ENCODE results near the gene RNF39. TPM values are rescaled to one million over a fixed set of nuclear protein-coding genes. Genes with fewer than 3 reads are reported as not detected.

The RNF39 gene
- total RNA-seq, 4 donors from 2014 or later = 0.80 TPM; not detected in 3

- H3K27ac ChIP-seq = peak overlapping the region in 3 of 4 donors; percentile 24 to 89 (median 33)
- DNase-seq = peak in 2 of 3 donors; percentile 84 to 88
- no peaks in the 10 kb centered on the region for H3K9me3 ChIP-seq
- peak overlapping the region; percentile 29 to 51 (median 45) for H3K4me3 ChIP-seq
- H3K4me1 ChIP-seq = peaks cover 0 to 41% (median 14%) of the 10 kb centered on the region in 4 donors
- TF ChIP-seq POLR2A (IDR thresholded peaks at IDR 0.05) (peak; percentile 43 to 57), CTCF (IDR thresholded peaks at IDR 0.05) (peak in 2 of 6 experiments; percentile 29 to 45)
- H3K27me3 ChIP-seq = no peaks in the 10 kb centered on the region
- no peaks in the 10 kb centered on the region for H3K36me3 ChIP-seq
These were observed 25.2 kb upstream of the RNF39 start for GRCh38 chr6:30100585-30101443.

DNA sequence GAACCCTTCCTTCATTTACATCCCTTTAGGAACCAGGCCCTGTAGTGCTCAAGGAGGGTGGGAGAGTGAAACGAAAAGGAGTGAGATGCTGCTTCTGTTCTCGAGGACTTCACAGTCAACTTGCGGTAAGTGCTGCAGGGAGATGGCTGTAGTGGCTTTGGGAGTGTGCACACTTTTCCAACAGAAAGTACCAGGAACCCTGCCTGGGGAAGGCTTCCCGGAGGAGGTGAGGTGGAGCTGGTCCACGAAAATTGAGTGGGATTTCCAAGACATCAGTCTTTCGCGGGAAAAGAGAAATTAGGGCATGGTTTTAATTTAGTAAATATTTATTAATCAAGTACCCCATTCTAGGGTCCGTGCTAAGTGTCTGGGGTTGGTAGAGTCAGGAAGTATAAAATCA lies 24.6 kb upstream of the RNF39 start:
- Histone ChIP-seq H3K36me3 (no peaks in the 10 kb centered on the region), H3K27ac (peak overlapping the region in 3 of 4 donors; percentile 24 to 89 (median 33)), H3K4me1 (peaks cover 0 to 43% (median 14%) of the 10 kb centered on the region in 4 donors), H3K4me3 (peak overlapping the region in 2 of 4 donors; percentile 29 to 48), H3K27me3 (no peaks in the 10 kb centered on the region), H3K9me3 (no peaks in the 10 kb centered on the region)
- no peak for DNase-seq
- no peak for TF ChIP-seq CTCF (IDR thresholded peaks at IDR 0.05)
- no peak for TF ChIP-seq POLR2A (IDR thresholded peaks at IDR 0.05)

GRCh38 chr6:30097902-30098768 lies 22.6 kb upstream of the RNF39 start:
- no peaks in the 10 kb centered on the region for H3K9me3 ChIP-seq
- TF ChIP-seq POLR2A (IDR thresholded peaks at IDR 0.05) (no peak), CTCF (IDR thresholded peaks at IDR 0.05) (no peak)
- H3K27me3 ChIP-seq = no peaks in the 10 kb centered on the region
- peak in 1 of 3 donors; percentile 78 for DNase-seq
- H3K4me3 ChIP-seq = no peak overlapping the region
- no peaks in the 10 kb centered on the region for H3K36me3 ChIP-seq
- peaks cover 0 to 43% (median 14%) of the 10 kb centered on the region in 4 donors for H3K4me1 ChIP-seq
- peak overlapping the region in 1 of 4 donors; percentile 58 for H3K27ac ChIP-seq

GRCh38 chr6:30096829-30097228 lies 21.3 kb upstream of the RNF39 start:
- Histone ChIP-seq H3K27ac (no peak overlapping the region), H3K27me3 (no peaks in the 10 kb centered on the region), H3K9me3 (no peaks in the 10 kb centered on the region), H3K4me3 (no peak overlapping the region), H3K4me1 (peaks cover 0 to 36% (median 10%) of the 10 kb centered on the region in 4 donors), H3K36me3 (no peaks in the 10 kb centered on the region)
- TF ChIP-seq POLR2A (IDR thresholded peaks at IDR 0.05) (no peak), CTCF (IDR thresholded peaks at IDR 0.05) (no peak)
- no peak for DNase-seq

DNA sequence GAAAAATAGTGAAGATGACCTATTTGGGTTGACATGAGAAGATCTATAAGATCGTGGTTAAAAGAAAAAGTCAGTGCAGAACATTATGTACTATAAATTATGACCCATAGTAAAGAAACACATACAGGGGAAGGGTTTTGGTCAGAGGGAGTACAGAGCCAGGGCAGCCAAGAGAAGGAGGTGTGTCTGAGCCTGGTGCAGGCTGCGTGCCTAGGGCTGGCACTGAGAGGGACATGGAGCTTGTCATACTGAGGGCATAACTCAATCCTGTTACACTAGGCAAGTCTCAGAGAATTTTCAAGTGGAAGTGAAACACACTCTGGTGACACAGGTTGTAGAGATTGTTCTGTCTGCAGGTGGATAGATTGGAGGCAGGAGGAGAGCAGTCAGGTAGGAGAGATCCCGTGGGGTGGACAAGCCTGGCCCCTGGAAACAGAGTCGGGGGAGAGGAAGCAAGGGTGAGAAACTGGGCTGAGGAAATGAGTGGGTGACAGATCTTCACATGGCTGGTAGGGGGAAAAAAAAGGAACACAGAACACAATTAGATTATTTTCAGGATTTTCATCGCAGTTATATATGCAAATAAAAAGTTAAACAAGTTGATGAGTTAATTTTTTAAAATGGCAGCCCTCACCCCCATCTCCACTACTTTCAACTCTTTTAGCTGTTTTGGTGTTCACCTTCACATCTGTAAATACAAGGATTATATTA lies 18.5 kb upstream of the RNF39 start:
- Histone ChIP-seq H3K27ac (no peak overlapping the region), H3K4me1 (peaks cover 0 to 21% (median 0%) of the 10 kb centered on the region in 4 donors), H3K4me3 (no peak overlapping the region), H3K27me3 (no peaks in the 10 kb centered on the region), H3K9me3 (no peaks in the 10 kb centered on the region), H3K36me3 (no peaks in the 10 kb centered on the region)
- DNase-seq = no peak
- no peak for TF ChIP-seq CTCF (IDR thresholded peaks at IDR 0.05)
- TF ChIP-seq POLR2A (IDR thresholded peaks at IDR 0.05) = no peak
